ENCODE measurements around the gene PADI1. TPM values are rescaled to one million over a fixed set of nuclear protein-coding genes. Genes with fewer than 3 reads are reported as not detected.

The PADI1 gene
- total and polyA plus RNA-seq, 2 of the 8 experiments (the other 6 are each of a cell fraction or from before 2014, with no cell fraction given): 0.20 to 0.30 TPM

DNA sequence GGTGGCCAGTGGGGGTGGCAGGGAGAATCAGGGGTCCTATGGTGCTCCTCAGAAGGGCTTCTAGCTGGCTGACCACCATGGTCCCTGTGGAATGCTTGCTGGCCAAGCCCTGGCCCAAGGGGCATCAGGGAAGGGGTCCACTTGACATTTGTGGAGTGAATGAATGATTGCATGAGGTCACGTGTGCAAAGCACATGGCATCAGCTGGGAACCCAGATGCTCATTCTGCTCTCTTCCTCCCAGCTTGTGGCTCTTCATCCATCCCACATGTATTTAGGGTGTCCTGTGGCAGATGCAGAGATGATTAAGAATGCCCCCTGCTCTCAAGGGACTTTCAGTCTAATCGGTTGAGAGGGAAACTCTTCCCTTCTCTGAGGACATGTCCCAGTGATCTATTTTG lies 76.0 kb downstream of the PADI1 start:
- Histone ChIP-seq H4K91ac (replicated peaks; ENCODE audit: insufficient read length, low read length) (no peak overlapping the region), H3K23me2 (ENCODE audit: low read depth, low read length) (no peaks in the 10 kb centered on the region), H3K14ac (ENCODE audit: insufficient read length) (no peak overlapping the region), H3K4ac (replicated peaks; ENCODE audit: insufficient read length, low read depth, low read length) (no peak overlapping the region), H3K79me1 (ENCODE audit: low read depth, low read length) (no peaks in the 10 kb centered on the region), H3K4me2 (ENCODE audit: insufficient read depth in 1 of 2, low read depth in 2 of 2, low read length in 2 of 2) (no peak overlapping the region), H2BK120ac (replicated peaks; ENCODE audit: low read depth, low read length) (no peak overlapping the region), H2BK20ac (ENCODE audit: low read length) (no peak overlapping the region), H3K27ac (ENCODE audit: low read depth, low read length) (no peak overlapping the region), H4K5ac (ENCODE audit: insufficient read length, low read depth, low read length) (no peak overlapping the region), H3K27me3 (replicated peaks in 1 of 4; ENCODE audit: control insufficient read depth in 3 of 4, extremely low read depth in 1 of 4, insufficient read depth in 3 of 4, low read length in 3 of 4) (no peaks in the 10 kb centered on the region), H2BK5ac (ENCODE audit: low read depth, low read length) (no peak overlapping the region), H4K8ac (ENCODE audit: extremely low read depth, insufficient read depth, low read length) (no peak overlapping the region), H2AK5ac (ENCODE audit: low read depth, low read length) (no peak overlapping the region), H3K36me3 (ENCODE audit: control insufficient read depth in 2 of 4, insufficient read depth in 4 of 4, low read length in 3 of 4) (no peaks in the 10 kb centered on the region; a peak in 1 of 8 replicates), H3K9ac (replicated peaks in 1 of 4; ENCODE audit: extremely low read depth in 1 of 4, low read depth in 3 of 4, low read length in 3 of 4) (no peak overlapping the region), H3K9me3 (ENCODE audit: insufficient read depth in 2 of 2, low read depth in 1 of 2, low read length in 1 of 2) (no peaks in the 10 kb centered on the region), H2AFZ (ENCODE audit: low read length) (no peak overlapping the region), H3K18ac (ENCODE audit: extremely low read depth, low read length) (no peak overlapping the region), H3K4me3 (ENCODE audit: extremely low read depth in 1 of 4, insufficient read depth in 2 of 4, low read depth in 3 of 4, low read length in 4 of 4) (no peak overlapping the region), H4K20me1 (replicated peaks in 1 of 2; ENCODE audit: control insufficient read depth in 1 of 2, insufficient read depth in 2 of 2, low read length in 2 of 2) (no peaks in the 10 kb centered on the region), H3K23ac (ENCODE audit: insufficient read length) (no peak overlapping the region), H3K79me2 (ENCODE audit: control insufficient read depth in 1 of 2, insufficient read depth in 2 of 2, low read length in 2 of 2) (no peaks in the 10 kb centered on the region), H3K4me1 (replicated peaks in 1 of 4; ENCODE audit: control insufficient read depth in 3 of 4, insufficient read depth in 4 of 4, low read length in 3 of 4) (no peaks in the 10 kb centered on the region), H2BK15ac (ENCODE audit: low read length) (no peak overlapping the region), H2BK12ac (ENCODE audit: low read depth, low read length) (no peak overlapping the region), H3K56ac (replicated peaks; ENCODE audit: insufficient read length, low read depth, low read length) (no peak overlapping the region)
- 81% methylated on average over 2 of the region's 2 CpGs; no CpG with 5 or more reads in 1 of the 2 experiments for WGBS, 2 experiments (ENCODE audit: extremely low coverage in 1 of 2, insufficient coverage in 1 of 2, insufficient read length in 1 of 2, insufficient replicate concordance in 2 of 2, low coverage in 1 of 2, low lambda C conversion rate in 2 of 2, missing lambda C conversion rate in 1 of 2)
- FAIRE-seq (no peak), DNase-seq (ENCODE audit: low read depth in 1 of 2, low spot score in 2 of 2) (no peak)
- ChIA-PET POLR2A (ENCODE audit: partially characterized antibody) (no interaction called here), CTCF (ENCODE audit: partially characterized antibody) (interaction anchor here (1.0 to 2.4 kb wide), 4 partner anchors 9 to 55 kb away, joined by 3 to 8 read pairs (median 4); partner anchors contain the start of gene PADI4)
